ENCODE data around the gene HOXB8.

HOXB8 gene

GRCh38 chr17:48567646-48568354, 47.3 kb downstream of the HOXB8 start:
- no peak for DNase-seq (ENCODE audit: low spot score)

DNA sequence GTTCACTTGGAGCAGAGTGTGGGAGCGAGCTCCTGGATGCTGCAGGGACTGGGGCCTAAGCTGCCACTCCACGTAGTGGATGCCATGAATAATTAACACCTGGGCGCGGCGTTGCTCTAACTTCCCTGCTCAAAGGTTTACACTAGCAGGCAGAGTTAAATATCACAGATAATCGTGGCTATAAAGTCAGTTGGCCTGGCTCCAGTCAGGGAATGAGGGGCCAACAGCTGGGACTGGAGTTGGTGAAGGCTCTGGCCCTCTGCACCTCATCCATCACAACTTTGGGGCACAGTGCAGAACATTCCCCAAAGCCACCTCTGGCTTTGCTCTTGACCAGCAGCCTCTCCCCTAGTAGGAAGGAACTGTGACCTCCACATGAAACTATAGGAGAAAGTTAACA, 47.9 kb downstream of the HOXB8 start:
- no peak for DNase-seq (ENCODE audit: low spot score)

- no peak for DNase-seq (ENCODE audit: low spot score)
Measured at GRCh38 chr17:48566717-48567116, 48.4 kb downstream of the HOXB8 start.

DNA sequence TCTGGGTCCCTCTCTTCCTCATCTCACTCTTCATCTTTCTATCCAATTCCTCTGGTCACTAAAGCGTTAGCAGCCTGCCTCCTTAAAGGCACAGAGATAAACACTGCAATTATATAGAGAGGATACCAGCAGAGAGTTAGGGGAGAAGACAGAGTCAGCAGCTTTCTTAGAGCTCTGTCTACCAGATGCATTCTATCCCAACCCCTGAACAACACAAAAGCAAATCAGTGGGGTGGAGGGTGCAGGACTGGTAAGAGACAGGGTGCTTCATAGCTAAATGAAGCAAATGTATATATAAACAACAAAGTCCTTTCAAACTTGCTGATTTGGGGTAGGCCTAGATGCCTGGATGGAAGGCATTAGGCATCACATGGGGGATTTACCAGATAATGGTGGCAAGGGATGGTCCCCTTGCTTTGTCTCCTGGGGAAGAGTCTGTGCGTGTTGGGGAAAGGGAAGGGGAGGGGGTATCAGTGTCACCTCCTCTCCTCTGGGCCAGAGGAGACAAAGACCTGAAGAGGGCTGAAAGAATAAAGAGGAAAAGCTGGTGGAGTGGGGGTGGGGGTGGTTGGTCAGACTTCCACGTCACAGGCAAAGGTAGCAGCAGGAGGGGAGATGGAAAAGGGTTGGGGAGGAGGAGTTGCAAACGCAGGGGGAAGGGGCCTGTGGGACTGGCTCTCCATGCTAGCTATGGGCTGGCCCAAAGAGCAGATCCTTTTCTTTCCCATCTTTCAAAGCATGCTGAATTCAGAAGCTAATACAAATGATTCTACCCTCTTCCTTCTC, 49.0 kb downstream of the HOXB8 start:
- DNase-seq (ENCODE audit: low spot score), result no peak

- no peak for DNase-seq (ENCODE audit: low spot score)
Measured at GRCh38 chr17:48565022-48565554, 50.0 kb downstream of the HOXB8 start.

DNA sequence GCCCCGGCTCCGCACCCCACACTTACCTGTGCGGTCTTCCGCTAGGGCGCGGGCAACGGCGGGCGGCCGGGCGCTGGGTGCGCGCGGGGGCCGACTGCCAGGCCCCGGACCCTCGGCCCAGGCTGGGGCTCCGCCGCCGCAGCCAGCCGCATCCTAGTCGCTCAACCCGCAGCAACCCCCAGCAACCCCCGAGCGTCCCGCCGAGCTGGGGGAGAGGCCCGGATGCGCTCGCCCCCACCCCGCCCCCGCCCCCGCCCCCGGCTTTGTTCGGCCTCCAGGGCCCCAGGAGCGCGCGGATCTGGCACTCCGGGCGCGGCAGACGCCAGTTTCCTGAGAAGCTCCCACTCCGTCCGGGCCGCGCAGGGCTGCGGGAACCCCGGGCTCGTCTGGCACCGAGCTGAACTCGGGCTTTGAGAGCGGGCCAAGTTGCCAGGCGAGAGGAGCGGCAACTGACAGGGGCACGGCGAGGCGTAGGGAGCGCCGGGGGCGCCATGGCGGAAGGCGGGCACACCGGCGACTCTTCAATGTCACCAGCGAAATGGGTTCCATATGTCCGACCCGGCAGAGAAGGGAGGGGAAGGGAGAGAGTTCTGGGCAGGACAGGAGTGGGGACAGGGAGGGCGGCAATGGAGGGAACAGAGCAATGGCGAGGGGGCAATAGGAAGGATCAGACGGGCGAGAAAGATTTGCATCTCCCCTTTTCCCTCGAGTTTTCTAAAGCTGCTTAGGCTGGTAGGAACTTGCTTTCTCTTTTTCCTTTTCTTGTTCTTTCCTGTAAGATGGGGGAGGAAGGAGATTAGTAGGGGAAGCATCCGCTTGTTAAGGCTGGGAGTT, 50.7 kb downstream of the HOXB8 start:
- DNase-seq (ENCODE audit: low spot score), result no peak

GRCh38 chr17:48563867-48564187, 51.3 kb downstream of the HOXB8 start:
- DNase-seq (ENCODE audit: low spot score), result no peak

- no peak for DNase-seq (ENCODE audit: low spot score)
Measured at GRCh38 chr17:48563385-48563838, 51.7 kb downstream of the HOXB8 start.

DNA sequence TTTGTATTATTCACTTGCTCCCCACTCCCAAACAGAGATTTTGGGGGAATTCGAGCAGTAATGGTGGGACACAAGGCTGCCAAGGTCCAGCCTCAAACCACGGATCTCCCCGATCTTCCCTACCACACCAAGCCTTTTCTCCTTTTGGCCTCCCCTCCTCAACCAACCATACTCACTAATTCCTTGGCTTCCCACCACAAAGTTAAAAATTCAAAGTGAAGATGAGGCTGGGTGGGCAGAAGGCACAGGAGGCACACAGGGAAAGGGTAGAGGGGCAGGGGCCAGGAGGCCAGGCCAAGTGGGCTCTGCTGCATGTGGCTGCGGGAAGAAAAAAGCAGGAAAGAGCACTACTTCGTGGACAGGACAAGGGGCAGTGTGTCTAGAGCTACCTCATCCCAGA, 52.2 kb downstream of the HOXB8 start:
- no peak for DNase-seq (ENCODE audit: low spot score)

All from CD4-positive, alpha-beta T cell treated with Interleukin-2 at 100 ng/mL for 4 hours (primary cell).